HG02970 (cell line): ENCODE measurements around the gene DAND5.

ENCODE experiments used
- ATAC-seq: cut with Tn5 transposase; IDR thresholded peaks from one replicate; pipeline ENCODE4 v1.9.1; 2021; ENCODE audit warnings: mild to moderate bottlenecking, moderate library complexity, moderate number of reproducible peaks; ENCODE audit not compliant: unreplicated experiment, low FRiP score

Gene DAND5

DNA sequence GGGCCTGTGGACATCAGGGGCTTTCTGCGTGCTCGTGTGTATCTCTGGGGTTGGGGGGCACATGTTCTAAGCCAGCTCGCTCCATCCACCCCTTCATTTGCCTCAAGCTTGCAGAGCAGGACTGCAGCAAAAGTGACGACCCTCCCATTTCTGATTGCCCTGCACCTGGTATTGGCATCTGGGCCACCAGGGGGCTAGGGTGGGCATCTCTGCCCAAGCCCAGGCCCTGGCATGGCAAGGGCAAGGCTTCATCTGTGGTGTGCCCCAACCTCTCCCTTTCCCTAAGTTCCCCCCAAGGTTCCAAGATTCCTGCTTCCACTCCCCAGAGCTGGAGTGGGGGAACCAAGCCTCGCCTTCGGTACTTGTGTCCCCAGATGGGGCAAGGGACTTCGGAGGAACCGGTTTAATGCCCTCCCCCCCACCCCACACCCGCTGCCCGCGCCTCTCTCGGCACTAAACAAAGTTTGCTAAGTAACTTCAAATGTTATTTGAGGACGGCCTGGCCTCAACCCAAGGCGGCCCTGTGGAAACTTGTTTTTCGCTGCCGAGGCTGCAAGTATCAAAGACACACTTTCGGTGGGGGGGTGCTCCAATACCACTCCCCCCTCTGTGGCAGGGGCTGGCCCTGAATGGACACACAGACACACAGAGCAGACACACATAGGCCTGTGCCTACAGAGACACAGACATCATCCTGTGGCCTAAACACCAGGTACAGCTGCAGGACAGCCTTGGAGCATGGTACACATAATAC lies 38.1 kb downstream of the DAND5 start:
- ATAC-seq, result no peak

DNA sequence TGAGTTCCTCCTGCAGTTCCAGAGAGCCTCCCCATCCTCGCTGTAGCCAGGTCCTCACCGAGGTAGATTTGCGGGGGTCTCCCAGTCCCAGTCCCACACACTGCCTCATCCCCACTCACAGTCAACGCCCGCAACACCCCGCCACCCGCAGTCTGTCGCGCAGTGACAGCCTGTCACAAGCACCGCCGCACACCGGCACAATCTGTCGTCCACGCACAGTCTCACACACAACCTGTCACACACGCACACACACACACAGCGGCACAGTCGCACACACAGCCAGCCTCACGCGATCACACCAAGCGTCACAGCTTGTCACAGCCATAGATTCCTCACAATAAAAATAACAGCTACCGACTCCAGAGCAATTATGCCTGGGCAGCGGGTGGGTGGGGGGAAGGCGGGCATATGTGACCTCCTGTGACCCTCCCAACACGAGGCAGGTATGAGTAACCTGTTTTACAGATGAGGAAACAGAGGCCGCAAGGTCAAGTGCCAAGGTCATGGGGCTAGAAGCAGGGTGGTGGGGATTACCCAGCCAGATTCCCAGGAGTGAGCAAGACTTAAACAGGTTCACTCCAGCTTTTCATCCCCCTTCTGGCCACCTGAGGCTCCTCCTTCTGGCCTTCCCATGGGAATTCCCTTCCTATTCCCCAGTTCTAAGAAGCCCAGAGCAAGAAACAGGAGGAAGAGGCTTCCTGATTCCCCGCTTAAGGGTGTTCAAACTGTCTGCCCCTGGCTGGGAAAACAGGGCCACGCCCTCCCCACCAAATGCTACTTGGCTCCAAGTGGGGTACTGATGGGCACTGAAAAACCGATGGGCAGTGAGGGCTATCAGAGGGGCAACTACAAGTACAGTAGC lies 39.8 kb downstream of the DAND5 start:
- no peak for ATAC-seq

DNA sequence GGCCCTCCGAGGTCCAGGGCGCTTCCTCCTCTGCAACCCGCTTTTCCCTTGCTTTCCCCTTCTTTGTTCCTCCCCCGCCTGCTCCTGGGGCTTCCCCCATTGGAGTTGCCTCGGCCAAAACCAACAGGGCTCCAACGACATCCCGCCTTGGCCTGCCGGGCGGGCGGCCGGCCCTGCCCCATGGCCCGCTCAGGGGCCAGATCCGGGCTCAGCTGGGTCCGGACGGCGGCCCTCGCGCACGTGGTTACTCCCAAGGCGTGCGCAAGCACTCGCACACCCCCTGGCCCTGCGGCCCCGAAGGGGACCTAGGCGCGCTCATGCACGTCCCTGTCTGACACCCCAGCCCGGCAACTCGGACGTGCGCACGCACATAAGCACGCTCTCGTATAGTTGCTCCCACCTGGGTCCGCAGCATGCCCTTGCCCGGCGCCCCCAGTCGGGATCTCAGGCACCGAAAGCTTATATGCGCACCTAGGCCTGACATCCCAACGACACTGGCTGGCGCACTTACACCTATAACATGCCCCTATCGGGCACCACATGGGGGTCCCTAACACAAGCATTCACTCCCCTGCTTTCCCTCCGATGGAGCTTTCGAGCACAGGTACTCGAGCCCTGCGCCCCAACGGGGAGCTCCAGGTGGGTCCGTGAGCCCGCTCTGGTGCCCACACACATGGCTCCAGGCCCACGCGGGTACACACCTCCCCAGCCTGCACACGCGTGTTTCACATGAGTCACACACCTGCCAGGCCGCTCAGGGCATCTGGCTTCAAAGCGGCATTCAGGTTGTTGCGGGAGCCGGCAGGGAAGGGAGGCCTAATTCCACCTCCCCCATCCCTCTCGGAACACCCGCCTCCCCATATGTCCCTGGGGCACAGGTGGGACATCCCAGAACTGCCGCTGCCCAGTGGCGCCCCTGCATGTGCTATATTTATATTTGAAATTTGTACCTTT lies 40.9 kb downstream of the DAND5 start:
- ATAC-seq, result no peak

DNA sequence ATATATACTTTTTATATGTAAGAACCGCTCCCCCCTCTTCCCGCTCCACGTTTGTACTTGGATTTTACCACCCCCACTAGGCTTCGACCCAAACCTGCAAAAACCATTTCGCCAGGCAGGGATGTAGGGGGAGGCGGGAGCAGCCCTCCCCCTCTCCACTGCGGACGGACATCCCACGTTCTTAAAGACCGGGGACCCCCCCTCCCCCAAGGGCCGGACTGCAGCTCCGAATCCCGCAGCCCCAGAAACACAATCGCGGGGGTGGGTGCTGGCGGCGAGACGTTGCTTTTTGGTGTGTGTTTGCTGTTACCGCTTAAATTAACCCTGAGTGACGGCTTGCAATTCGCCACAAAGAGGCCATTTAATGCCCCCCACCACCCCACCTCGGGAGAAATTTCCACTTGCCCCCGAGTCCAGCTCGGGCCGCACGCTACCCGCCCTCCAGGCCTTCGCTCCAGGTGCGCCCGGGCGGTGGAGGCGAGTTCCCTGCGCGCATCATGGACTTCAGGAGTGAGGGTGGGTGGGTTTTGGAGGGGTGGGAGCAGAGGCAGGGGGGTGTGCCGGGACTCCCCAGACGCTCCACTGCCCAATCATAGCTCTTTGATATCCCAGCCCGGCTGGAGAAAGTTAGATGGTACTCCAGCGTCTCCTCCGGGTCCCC lies 41.7 kb downstream of the DAND5 start:
- no peak for ATAC-seq

DNA sequence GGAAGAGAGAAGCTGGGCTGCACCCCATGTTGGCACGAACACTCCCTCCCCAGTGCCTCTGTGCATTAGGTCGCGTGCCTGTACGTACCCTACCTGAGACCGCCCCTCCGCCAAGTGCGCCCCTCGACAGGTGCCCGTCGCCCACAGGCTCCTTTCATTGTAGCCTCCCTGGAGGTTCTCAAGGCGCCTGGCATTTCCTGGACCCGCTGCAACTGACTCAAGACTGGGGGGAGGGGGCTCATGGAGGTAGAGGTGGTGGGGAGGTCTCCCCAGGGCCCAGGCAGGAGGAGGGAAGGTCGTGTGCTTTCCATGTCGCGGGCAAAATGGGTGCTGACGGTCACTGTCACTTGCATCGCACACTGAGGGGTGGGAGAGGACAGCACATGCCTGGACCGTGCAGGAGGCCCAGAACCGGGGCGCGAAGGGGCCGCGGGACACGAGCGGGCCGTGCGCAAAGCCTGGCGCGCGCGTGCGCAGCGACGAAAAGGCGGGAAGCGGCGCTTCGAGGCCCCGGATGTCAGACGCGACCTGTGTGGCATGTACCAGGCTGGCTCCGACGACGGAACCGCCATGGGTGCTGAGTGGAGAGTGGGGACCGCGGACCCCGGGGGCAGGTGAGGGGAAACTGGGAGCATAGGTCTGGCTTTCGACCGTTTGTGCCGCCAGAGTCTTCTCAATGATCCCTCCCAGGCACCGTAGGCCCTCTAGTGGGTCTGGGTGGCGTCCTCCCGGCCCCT lies 42.4 kb downstream of the DAND5 start:
- no peak for ATAC-seq

DNA sequence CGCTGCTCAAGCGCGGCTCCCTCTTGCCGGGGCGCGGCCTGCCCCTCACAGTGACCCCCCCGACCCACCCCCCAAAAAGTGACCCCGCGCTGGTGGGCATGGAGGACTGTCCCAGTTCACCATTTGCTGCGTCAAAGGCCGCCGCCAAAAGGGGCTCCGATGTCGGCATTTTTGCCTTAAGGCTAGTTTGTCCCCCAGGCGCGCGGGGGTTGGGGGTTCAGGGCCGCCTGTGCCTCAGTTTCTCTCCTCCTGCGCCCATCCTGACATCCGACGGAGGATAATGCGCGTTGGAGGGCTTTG lies 43.0 kb downstream of the DAND5 start:
- ATAC-seq, result no peak

DNA sequence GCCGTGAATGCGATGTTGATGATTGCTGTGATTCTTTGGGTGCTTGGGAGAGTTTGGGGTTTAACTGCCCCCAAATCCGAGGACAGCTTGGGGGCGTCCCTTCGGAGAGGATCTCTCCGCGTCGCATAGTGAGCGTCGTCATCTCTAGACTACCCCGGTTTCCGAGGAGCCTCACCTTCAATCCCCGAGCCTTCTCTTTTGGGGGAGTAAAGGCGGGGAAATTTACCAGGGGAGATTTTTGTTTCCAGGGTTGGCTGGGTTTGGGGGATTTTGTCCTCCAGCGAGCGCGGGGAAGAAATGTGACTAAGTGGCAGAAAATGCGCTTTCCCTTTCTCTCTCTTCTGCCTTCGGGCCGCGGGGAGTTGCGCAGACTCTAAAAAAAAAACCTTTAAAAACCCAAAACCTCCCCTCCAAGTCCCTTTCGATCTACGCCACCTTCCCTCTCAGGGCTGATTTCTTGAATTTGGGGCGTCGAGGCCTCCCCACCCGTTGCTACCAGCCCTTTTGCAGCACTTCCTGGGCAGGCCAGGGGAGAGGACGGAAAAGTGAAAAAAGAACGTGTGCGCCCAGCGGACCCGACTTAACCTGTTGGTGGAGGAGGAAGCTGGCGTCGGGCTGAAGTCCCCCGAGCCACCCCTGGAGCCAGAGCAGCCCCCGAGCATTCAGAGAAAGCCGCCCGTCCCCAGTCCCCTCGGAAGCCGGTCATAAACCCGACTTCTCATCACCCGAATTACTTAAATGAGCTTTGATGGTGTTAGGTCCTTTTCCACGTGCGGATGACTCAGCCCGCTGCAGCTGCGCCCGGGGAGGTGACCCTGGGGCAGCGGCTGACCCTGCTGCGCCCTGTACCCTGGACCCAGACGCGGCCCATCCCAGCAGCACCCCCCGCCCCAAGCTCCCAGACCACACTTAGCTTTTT lies 43.6 kb downstream of the DAND5 start:
- no peak for ATAC-seq

DNA sequence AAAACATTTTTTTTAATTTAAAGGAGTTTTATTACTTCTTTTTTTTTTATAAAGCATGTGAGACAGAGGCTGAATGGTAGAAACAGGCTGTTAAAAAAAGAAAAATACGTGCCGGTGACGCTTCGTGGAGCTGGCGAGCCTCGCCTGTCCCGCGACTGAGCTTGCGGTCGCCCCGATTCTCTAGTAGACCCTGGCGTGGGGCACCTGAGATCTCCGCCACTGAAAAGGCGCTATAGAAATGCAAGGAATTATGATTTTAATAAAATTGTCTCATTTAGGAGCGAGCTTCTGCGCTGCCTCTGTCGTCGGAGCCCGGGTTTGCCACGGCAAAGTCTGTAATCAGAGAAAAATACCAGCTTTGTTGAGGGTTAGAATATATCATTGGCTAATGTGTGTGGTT lies 44.3 kb downstream of the DAND5 start:
- no peak for ATAC-seq

DNA sequence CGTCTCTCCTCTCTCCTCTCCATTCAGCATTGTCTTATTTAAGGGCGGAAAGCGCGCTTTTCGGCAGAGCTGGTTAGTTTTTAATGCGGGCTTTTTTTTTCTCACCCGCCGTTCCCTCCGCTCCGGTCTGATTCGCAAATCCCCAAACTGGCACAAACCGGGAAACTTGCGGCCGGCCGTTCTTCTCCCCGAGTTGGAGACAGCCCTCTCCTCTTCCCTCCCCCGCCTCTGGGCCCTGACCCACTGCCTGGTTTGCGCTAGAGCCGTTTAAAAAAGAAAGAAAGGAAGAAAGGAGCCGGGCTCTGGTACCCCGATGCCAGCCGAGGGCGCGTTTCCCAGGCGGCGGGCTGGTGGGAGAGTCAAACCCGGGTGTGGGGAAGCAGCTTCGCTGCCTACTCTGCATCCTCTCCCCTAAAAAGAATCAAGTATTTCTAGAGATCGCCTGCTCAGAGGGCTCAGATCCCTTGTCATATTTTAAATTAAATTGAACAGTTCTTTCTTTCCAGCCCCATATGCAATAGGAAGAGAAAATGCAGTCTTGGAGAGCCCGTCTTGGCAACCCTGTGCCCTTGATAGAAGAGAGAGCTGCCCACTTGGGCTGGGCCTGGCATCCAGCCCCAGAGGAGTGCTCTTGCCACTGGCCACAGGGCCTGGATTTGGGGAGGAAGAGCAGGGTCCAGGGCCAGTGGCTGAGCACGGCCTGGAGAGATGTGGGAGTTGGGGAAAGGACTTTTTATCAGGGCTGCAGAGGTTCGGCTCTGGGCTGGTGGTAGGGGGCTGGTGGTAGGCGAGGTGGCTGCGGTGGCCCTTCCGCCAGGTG lies 44.9 kb downstream of the DAND5 start:
- ATAC-seq, result no peak

DNA sequence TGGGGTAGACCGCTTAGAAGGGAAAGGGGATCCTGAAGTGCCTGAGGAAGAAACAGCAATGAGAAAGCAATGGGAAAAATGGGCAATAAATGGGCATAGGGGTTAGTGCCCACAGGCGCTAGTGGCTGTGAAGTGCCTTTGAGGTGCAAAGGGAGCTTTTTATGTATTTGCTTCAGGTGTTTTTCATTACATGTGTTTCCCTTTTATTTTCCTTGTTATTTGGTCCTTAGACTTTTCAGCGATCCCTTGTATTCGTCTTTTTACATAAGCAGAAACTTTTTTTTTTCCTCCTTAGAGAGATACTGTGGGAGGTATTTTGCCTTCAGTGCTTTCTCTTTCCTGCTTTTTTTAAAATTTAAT lies 45.5 kb downstream of the DAND5 start:
- no peak for ATAC-seq

DNA sequence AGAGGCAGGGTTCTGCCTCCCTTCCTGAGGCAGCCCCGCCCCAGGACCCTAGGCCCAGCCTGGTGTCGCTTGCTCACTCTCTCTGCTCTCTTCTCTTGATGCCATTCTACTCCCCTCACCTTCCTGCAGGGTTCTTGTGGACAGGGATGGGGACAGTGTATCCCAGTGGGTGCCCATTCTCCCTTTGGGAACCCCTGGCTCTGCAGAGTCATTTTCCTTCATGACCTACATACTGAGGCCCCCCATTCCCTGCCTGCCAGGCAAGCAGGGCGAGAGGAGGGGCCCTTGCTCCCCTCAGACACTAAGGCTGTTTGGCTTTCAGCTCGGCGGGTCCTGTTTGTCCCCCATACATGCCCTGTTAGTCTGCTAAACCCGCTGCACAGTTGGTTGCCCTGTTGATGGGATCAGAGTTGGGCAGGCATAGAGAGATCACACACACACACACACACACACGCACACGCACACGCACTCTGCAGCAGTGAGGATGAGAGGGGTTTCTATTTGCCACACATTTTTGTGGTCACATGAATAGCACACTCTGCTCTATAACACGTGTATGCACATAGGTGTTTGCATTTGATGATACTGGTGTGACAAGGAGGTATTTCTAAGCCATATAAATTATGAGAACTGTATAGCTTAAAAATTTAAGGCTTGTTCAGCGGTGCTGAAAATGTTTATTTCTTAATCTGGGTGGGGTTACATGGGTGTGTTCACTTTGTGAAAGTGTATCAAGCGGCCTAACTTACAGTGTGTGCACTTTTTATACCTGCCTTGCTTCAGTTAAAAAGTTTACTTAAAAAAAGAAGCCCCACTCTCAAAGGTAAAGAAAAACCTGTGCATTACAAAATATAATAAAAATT lies 46.2 kb downstream of the DAND5 start:
- ATAC-seq, result no peak

DNA sequence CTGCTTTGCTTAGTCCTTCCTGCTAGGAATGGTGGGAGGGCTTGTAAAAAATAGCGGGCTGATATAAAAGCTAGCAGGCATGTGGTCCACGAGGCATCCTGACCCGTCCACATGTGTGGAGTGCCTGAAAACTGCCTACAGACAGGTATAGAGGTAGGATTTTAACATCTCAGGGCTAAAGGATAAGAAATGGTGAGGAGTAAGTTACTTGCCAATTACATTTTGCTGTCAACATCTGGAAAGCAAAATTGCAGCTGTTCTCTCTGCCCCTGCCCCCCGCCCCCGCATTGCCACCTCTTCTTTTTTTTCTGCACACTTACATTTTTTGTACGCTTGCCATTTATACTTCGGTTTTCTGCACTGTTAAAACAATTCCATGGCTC lies 46.9 kb downstream of the DAND5 start:
- no peak for ATAC-seq

DNA sequence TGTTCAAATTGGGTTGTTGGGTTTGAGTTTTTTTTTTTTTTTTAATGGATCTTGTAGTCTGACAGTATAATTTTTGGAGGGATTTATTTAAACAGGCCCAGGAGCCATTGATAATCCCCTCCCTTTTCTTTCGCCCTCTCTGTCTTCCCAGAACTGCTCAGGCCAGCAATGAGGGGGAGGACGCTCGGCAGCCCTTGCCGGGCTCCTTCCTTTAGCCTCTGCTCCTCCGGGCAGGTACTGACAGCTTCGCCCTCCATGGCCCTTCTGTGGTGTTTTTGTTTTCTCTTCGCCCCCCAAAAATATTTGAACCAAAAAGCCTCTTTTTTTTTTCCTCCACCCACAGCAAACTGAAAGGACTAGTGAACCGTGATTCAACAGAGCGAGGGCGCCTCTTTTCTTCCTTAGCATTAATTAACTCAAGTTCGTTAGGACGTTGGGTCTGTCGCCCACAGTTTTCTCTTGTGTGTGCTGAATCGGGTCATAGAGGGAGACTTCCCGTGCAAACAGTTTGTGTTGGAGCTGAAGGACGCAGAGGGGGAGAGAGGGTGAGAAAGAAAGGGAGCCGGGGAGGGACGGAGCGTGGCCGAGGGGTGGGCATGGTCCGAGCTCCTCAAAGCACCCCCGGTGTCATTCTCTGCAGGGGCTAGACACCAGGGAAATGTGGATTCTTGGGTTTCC lies 47.4 kb downstream of the DAND5 start:
- ATAC-seq, result no peak

DNA sequence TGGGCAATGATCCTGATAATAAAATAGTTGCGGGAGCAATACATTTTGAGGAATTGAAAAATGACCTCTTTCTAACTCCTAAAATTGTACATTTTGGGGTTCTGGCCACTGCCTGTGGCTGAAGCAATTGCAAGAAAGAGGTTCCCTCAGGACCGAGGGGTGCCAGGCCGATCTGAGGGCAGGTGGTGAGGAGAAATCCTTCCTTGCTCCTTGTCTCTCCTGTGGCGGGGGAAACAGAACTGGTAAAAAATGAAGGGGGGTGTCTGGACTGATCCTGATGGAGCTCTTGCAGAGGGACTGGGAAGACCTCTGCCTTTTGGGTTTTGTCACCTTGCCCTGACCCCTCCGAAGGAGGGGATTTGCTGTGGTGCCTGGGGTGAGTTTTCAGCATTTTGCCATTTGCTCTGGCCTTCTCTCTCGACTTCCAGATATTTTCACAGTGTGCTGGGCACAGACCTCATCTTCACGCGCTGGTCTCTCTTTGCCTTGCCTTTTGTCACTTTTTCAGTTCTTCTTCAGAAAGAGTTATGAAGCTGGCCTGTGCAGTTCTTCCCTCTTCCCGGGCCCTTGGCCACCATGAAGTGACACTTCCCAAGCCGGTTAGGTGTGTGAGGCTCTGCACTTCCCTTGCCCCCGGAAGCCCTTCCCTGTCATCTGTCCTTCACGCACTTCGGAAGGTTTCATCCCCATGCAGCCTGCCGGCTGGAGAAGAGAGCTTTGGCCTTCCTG lies 48.1 kb downstream of the DAND5 start:
- ATAC-seq, result no peak

DNA sequence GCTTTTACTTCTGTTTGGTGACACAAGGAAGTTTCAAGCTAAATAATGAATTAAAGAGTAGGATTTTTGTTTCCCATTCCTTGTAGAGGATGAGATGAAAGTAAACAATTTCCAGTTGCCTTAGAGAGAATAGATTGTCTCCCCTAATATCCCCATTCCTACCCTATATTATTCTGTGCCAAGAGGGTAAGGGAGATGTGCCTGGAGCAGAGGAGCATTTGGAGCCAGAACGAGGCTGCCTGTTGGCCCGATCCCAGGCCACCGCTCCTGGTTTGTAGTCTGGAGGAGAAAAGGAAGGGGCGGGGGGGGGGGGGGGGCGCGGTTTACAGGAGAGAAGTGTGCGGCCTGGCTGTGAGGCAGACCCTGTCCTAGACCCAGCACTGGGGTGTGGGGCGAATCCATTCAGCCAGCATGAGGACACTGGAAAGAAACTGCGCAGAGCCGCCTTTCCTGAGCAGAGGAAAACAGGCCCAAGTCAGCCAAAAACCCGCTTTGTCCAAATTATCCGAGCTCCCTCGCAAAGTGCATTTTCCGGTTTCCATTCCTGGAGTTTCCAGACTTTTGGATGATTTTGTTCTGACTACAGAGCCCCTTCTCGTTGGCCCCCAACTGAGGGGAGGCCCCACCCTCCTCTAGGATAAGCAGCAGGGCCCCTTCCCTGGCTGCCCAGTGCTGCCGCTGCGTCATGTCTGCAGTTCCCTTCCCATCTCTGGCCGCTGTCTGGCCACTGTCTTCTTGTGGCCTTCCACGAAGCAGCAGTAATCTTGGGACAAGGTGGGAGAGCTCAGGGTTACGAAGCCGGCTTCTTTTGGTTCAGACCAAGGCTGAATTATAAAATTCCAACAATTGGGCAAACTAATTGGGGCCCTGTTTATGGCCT lies 48.9 kb downstream of the DAND5 start:
- no peak for ATAC-seq
